CD4-positive, CD25-positive, alpha-beta regulatory T cell (primary cell): ENCODE results near the gene GPR35. TPM values are rescaled to one million over a fixed set of nuclear protein-coding genes. Genes with fewer than 3 reads are reported as not detected.
"Not testable (repeated sequence)": the region's sequence is repeated elsewhere in the genome, so short reads cannot be mapped to it uniquely, and the experiment has no call there.

Source experiments
- ATAC-seq, 2 donors: fragments of 150-1000 bp; cut with Tn5 transposase; one replicate each; pipeline ENCODE4 v1.10.0; 2021; ENCODE audit warnings: low read depth in 2 of 2, moderate number of reproducible peaks in 2 of 2, moderate library complexity in 1 of 2
- DNase-seq, 3 donors: peaks; one replicate each; pipeline versions ENCODE4 v3.0.0 to v3.0.0-alpha.2; 2012 to 2022; ENCODE audit warnings: mixed read lengths in 1 of 3
- H3K27ac ChIP-seq: one replicate; pipeline ENCODE4 v1.7.0; 2013; ENCODE audit warnings: mild to moderate bottlenecking, low read length; ENCODE audit not compliant: insufficient read depth, poor library complexity, severe bottlenecking
- H3K27me3 ChIP-seq: one replicate; pipeline ENCODE4 v1.7.0; 2013; ENCODE audit warnings: low read length; ENCODE audit not compliant: control insufficient read depth, insufficient read depth
- H3K36me3 ChIP-seq: one replicate; pipeline ENCODE4 v1.7.0; 2013; ENCODE audit warnings: mild to moderate bottlenecking, low read length, moderate library complexity; ENCODE audit not compliant: control insufficient read depth, insufficient read depth
- H3K4me1 ChIP-seq: 2 replicates; pipeline ENCODE4 v1.7.0; 2013; ENCODE audit warnings: mild to moderate bottlenecking, low read length; ENCODE audit not compliant: insufficient read depth, control insufficient read depth, poor library complexity, severe bottlenecking
- H3K4me3 ChIP-seq: one replicate; pipeline ENCODE4 v1.7.0; 2013; ENCODE audit warnings: low read depth, mild to moderate bottlenecking, low read length, moderate library complexity
- H3K9me3 ChIP-seq, 2 experiments: 1 replicate in 1 of 2; 2 replicates in 1 of 2; pipeline ENCODE4 v1.7.0; 2013; ENCODE audit warnings: low read length in 2 of 2, mild to moderate bottlenecking in 1 of 2, moderate library complexity in 1 of 2; ENCODE audit not compliant: control insufficient read depth in 2 of 2
- H3K27ac Mint-ChIP-seq, 3 donors: one replicate each; pipeline ENCODE4 v1.8.0; 2020 to 2022; ENCODE audit warnings: mild to moderate bottlenecking in 3 of 3, mixed read lengths in 3 of 3, moderate library complexity in 2 of 3
- H3K27me3 Mint-ChIP-seq: one replicate; pipeline ENCODE4 v1.8.0; 2022; ENCODE audit warnings: mild to moderate bottlenecking, mixed read lengths
- H3K36me3 Mint-ChIP-seq: one replicate; pipeline ENCODE4 v1.8.0; 2020; ENCODE audit warnings: mixed read lengths
- H3K4me1 Mint-ChIP-seq, 4 donors: one replicate each; pipeline ENCODE4 v1.8.0; 2020 to 2022; ENCODE audit warnings: mixed read lengths in 4 of 4, mild to moderate bottlenecking in 1 of 4
- H3K4me3 Mint-ChIP-seq, 4 donors: one replicate each; pipeline ENCODE4 v1.8.0; 2020 to 2022; ENCODE audit warnings: mild to moderate bottlenecking in 4 of 4, mixed read lengths in 4 of 4, moderate library complexity in 3 of 4
- H3K9me3 Mint-ChIP-seq, 7 donors: one replicate each; pipeline ENCODE4 v1.8.0; 2020 to 2022; ENCODE audit warnings: mixed read lengths in 7 of 7, mild to moderate bottlenecking in 3 of 7, moderate library complexity in 2 of 7
- polyA plus RNA-seq, 4 donors: library from polyadenylated mRNA; unstranded; fragments of 300-500 nt; fragmentation: Illumina TruSeq; gene quantifications; one replicate each; pipeline ENCODE4 v1.2.3, GENCODE V29; 2021
- total RNA-seq: library from RNA; stranded (reverse); gene quantifications from one replicate; pipeline ENCODE4 v1.2.3, GENCODE V29; 2022

The GPR35 gene
- total and polyA plus RNA-seq, 5 donors from 2014 or later, result 0.24 to 11.0 (median 0.56) TPM

GRCh38 chr2:240611601-240612210 lies 13.6 kb upstream of the GPR35 start:
- ATAC-seq (no peak), DNase-seq (peak in 1 of 3 donors; percentile 31)
- Histone ChIP-seq H3K4me1 (peaks cover 4% of the 10 kb centered on the region), H3K27ac (no peak overlapping the region), H3K36me3 (no peaks in the 10 kb centered on the region), H3K27me3 (no peaks in the 10 kb centered on the region), H3K4me3 (no peak overlapping the region), H3K9me3 (no peaks in the 10 kb centered on the region)
- no peaks in the 10 kb centered on the region for H3K27me3 Mint-ChIP-seq
- H3K9me3 Mint-ChIP-seq, result peaks cover 0 to 1% (median 0%) of the 10 kb centered on the region in 7 donors
- H3K4me1 Mint-ChIP-seq, result peaks cover 8 to 11% (median 9%) of the 10 kb centered on the region in 4 donors
- peak overlapping the region in 1 of 3 donors; percentile 3 for H3K27ac Mint-ChIP-seq
- H3K4me3 Mint-ChIP-seq, result no peak overlapping the region
- H3K36me3 Mint-ChIP-seq, result peaks cover 9% of the 10 kb centered on the region

- Histone ChIP-seq H3K36me3 (no peaks in the 10 kb centered on the region), H3K4me1 (peaks cover 4% of the 10 kb centered on the region), H3K9me3 (no peaks in the 10 kb centered on the region), H3K4me3 (no peak overlapping the region), H3K27me3 (no peaks in the 10 kb centered on the region), H3K27ac (no peak overlapping the region)
- DNase-seq (no peak), ATAC-seq (no peak)
- H3K27ac Mint-ChIP-seq, result no peak overlapping the region
- peaks cover 0 to 7% (median 2%) of the 10 kb centered on the region in 7 donors for H3K9me3 Mint-ChIP-seq
- H3K4me1 Mint-ChIP-seq, result peaks cover 8 to 11% (median 9%) of the 10 kb centered on the region in 4 donors
- H3K27me3 Mint-ChIP-seq, result no peaks in the 10 kb centered on the region
- H3K4me3 Mint-ChIP-seq, result no peak overlapping the region
- H3K36me3 Mint-ChIP-seq, result peaks cover 10% of the 10 kb centered on the region
Measured at GRCh38 chr2:240613781-240614180, 11.5 kb upstream of the GPR35 start.

GRCh38 chr2:240614391-240614790 lies 10.9 kb upstream of the GPR35 start:
- Mint-ChIP-seq H3K9me3 (peaks cover 0 to 7% (median 2%) of the 10 kb centered on the region in 7 donors), H3K36me3 (peaks cover 13% of the 10 kb centered on the region), H3K4me1 (peaks cover 8 to 11% (median 9%) of the 10 kb centered on the region in 4 donors), H3K27ac (no peak overlapping the region), H3K4me3 (no peak overlapping the region), H3K27me3 (no peaks in the 10 kb centered on the region)
- H3K4me1 ChIP-seq, result peaks cover 4% of the 10 kb centered on the region
- no peaks in the 10 kb centered on the region for H3K9me3 ChIP-seq
- ATAC-seq (no peak), DNase-seq (no peak)
- no peaks in the 10 kb centered on the region for H3K36me3 ChIP-seq
- H3K27me3 ChIP-seq, result no peaks in the 10 kb centered on the region
- no peak overlapping the region for H3K27ac ChIP-seq
- H3K4me3 ChIP-seq, result no peak overlapping the region

- H3K27me3 Mint-ChIP-seq, result no peaks in the 10 kb centered on the region
- Histone ChIP-seq H3K27me3 (no peaks in the 10 kb centered on the region), H3K9me3 (no peaks in the 10 kb centered on the region), H3K36me3 (no peaks in the 10 kb centered on the region), H3K4me3 (no peak overlapping the region), H3K27ac (no peak overlapping the region), H3K4me1 (peaks cover 8% of the 10 kb centered on the region)
- no peak overlapping the region for H3K27ac Mint-ChIP-seq
- DNase-seq (no peak), ATAC-seq (no peak)
- peaks cover 0 to 7% (median 2%) of the 10 kb centered on the region in 7 donors for H3K9me3 Mint-ChIP-seq
- peaks cover 8 to 11% (median 10%) of the 10 kb centered on the region in 4 donors for H3K4me1 Mint-ChIP-seq
- no peak overlapping the region for H3K4me3 Mint-ChIP-seq
- peaks cover 13% of the 10 kb centered on the region for H3K36me3 Mint-ChIP-seq
Measured at GRCh38 chr2:240615396-240615795, 9.9 kb upstream of the GPR35 start.

- peaks cover 14% of the 10 kb centered on the region for H3K4me1 ChIP-seq
- no peaks in the 10 kb centered on the region for H3K27me3 ChIP-seq
- H3K27ac ChIP-seq, result no peak overlapping the region
- Mint-ChIP-seq H3K27me3 (no peaks in the 10 kb centered on the region), H3K9me3 (peaks cover 0 to 7% (median 2%) of the 10 kb centered on the region in 7 donors), H3K27ac (no peak overlapping the region), H3K36me3 (peaks cover 13% of the 10 kb centered on the region), H3K4me3 (no peak overlapping the region), H3K4me1 (peaks cover 8 to 11% (median 9%) of the 10 kb centered on the region in 4 donors)
- H3K36me3 ChIP-seq, result no peaks in the 10 kb centered on the region
- H3K9me3 ChIP-seq, result no peaks in the 10 kb centered on the region
- no peak for DNase-seq
- ATAC-seq, result no peak
- H3K4me3 ChIP-seq, result no peak overlapping the region
Measured at GRCh38 chr2:240615820-240616547, 9.3 kb upstream of the GPR35 start.

- H3K27me3 ChIP-seq, H3K27ac ChIP-seq, H3K4me3 ChIP-seq, H3K27ac Mint-ChIP-seq, H3K9me3 Mint-ChIP-seq, H3K36me3 Mint-ChIP-seq, H3K27me3 Mint-ChIP-seq, H3K9me3 ChIP-seq, H3K36me3 ChIP-seq, ATAC-seq, H3K4me3 Mint-ChIP-seq: not testable (repeated sequence)
- H3K4me1 Mint-ChIP-seq, result peaks cover 0 to 11% (median 9%) of the 10 kb centered on the region in 4 donors
- H3K4me1 ChIP-seq, result peaks cover 20% of the 10 kb centered on the region
- peak in 1 of 3 donors; percentile 10 for DNase-seq
Measured at GRCh38 chr2:240616860-240617666, 8.2 kb upstream of the GPR35 start.

GRCh38 chr2:240618776-240619175 lies 6.5 kb upstream of the GPR35 start:
- Histone ChIP-seq H3K27me3 (no peaks in the 10 kb centered on the region), H3K27ac (no peak overlapping the region), H3K4me3 (no peak overlapping the region), H3K36me3 (no peaks in the 10 kb centered on the region), H3K9me3 (no peaks in the 10 kb centered on the region), H3K4me1 (peaks cover 37% of the 10 kb centered on the region)
- DNase-seq (no peak), ATAC-seq (no peak)
- no peak overlapping the region for H3K27ac Mint-ChIP-seq
- no peak overlapping the region for H3K4me3 Mint-ChIP-seq
- H3K9me3 Mint-ChIP-seq, result peaks cover 0 to 7% (median 2%) of the 10 kb centered on the region in 7 donors
- peaks cover 7% of the 10 kb centered on the region for H3K36me3 Mint-ChIP-seq
- H3K27me3 Mint-ChIP-seq, result no peaks in the 10 kb centered on the region
- H3K4me1 Mint-ChIP-seq, result peaks cover 0 to 22% (median 17%) of the 10 kb centered on the region in 4 donors
